Measurements from ENCODE around the gene KCP. TPM values are rescaled to one million over a fixed set of nuclear protein-coding genes. Genes with fewer than 3 reads are reported as not detected.
"Not testable (repeated sequence)": the region's sequence is repeated elsewhere in the genome, so short reads cannot be mapped to it uniquely, and the experiment has no call there.

Gene KCP
- total and polyA plus RNA-seq, 5 donors: 0.23 to 0.36 (median 0.25) TPM

- H3K27me3 ChIP-seq (ENCODE audit: control insufficient read depth, insufficient read depth): no peaks in the 10 kb centered on the region
- no peak overlapping the region for H3K4me3 ChIP-seq (ENCODE audit: low read length)
- intact Hi-C loops (cut with DNase I): no loop called here
- DNase-seq: peak in 1 of 3 donors; percentile 50
- 79% methylated on average over 22 of the region's 22 CpGs for WGBS
- no peaks in the 10 kb centered on the region for H3K9me3 ChIP-seq (ENCODE audit: control insufficient read depth, low read length)
- no peaks in the 10 kb centered on the region for H3K4me1 ChIP-seq (ENCODE audit: control insufficient read depth, insufficient read depth, low read length)
- no peak overlapping the region for H3K27ac ChIP-seq (ENCODE audit: low read length)
- ATAC-seq: peak; percentile 22 to 25
Observed at GRCh38 chr7:128946936-128947830, 36.7 kb upstream of the KCP start.

DNA sequence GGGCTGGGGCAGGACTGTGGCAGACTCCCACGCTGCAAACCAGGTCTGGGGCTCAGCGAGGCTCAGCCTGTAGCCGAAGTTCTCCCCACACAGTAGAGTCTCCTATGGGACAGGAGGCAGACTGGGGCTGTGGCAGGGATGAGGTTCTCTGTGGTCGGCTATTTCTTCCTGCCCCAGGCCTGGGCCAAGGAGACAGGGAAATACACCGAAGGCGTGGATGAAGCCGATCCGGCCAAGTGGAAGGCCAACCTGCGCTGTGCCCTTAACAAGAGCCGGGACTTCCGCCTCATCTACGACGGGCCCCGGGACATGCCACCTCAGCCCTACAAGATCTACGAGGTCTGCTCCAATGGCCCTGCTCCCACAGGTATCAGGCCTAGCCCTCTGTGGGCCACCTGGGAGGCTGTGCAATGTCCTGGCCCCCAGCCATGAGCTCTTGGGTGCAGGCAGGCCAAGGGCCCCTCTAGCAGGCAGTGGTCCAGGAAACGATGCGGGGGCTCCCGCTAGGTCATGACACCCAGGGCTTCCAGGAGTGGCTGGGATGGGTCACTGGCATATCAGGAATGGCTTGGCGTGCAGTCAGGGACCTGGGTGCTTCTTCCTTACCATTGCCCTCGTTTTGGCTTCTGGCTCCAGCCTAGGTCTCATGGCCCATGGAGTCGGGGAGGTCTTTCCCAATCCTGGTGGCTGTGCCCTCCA is 35.3 kb upstream of the KCP start:
- 88% methylated on average over 21 of the region's 21 CpGs for WGBS
- peak in 2 of 3 donors; percentile 39 to 45 for DNase-seq
- no peak for ATAC-seq

GRCh38 chr7:128944487-128945236 is 34.2 kb upstream of the KCP start:
- no peaks in the 10 kb centered on the region for H3K27me3 ChIP-seq (ENCODE audit: control insufficient read depth, insufficient read depth)
- 69% methylated on average over 7 of the region's 7 CpGs for WGBS

More for the DNA sequence above, 35.3 kb upstream of the KCP start:
- intact Hi-C loops (cut with DNase I): no loop called here
- H3K27me3 ChIP-seq (ENCODE audit: control insufficient read depth, insufficient read depth): no peaks in the 10 kb centered on the region
- H3K9me3 ChIP-seq (ENCODE audit: control insufficient read depth, low read length): no peaks in the 10 kb centered on the region
- H3K4me1 ChIP-seq (ENCODE audit: control insufficient read depth, insufficient read depth, low read length): no peaks in the 10 kb centered on the region
- H3K27ac ChIP-seq (ENCODE audit: low read length): no peak overlapping the region
- H3K4me3 ChIP-seq (ENCODE audit: low read length): no peak overlapping the region

DNA sequence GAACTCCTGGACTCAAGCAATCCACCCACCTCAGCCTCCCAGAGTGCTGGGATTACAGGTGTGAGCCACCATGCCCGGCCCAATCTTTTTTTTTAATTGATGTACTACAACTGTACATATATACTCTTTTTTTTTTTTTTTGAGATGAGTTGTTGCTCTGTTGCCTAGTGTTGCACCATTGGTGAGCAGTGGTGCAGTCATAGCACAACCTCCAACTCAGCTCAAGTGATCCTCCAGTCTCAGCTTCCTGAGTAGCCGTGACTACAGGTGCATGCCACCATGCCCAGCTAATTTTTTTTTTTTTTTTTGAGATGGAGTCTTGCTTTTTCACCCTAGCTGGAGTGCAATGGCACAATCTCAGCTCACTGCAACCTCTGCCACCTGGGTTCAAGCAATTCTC is 32.7 kb upstream of the KCP start:
- H3K27me3 ChIP-seq (ENCODE audit: control insufficient read depth, insufficient read depth); H3K27ac ChIP-seq (ENCODE audit: low read length); H3K4me3 ChIP-seq (ENCODE audit: low read length); ATAC-seq; H3K4me1 ChIP-seq (ENCODE audit: control insufficient read depth, insufficient read depth, low read length); DNase-seq; H3K9me3 ChIP-seq (ENCODE audit: control insufficient read depth, low read length); intact Hi-C loops (cut with DNase I): not testable (repeated sequence)
- 88% methylated on average over 2 of the region's 2 CpGs for WGBS

More at GRCh38 chr7:128944487-128945236, 34.2 kb upstream of the KCP start:
- Histone ChIP-seq H3K9me3 (ENCODE audit: control insufficient read depth, low read length) (no peaks in the 10 kb centered on the region), H3K27ac (ENCODE audit: low read length) (no peak overlapping the region), H3K4me1 (ENCODE audit: control insufficient read depth, insufficient read depth, low read length) (no peaks in the 10 kb centered on the region), H3K4me3 (ENCODE audit: low read length) (no peak overlapping the region)
- ATAC-seq: no peak
- intact Hi-C loops (cut with DNase I): no loop called here
- no peak for DNase-seq

- H3K27me3 ChIP-seq (ENCODE audit: control insufficient read depth, insufficient read depth): no peaks in the 10 kb centered on the region
- no peaks in the 10 kb centered on the region for H3K9me3 ChIP-seq (ENCODE audit: control insufficient read depth, low read length)
- 87% methylated on average over 16 of the region's 16 CpGs for WGBS
- H3K4me3 ChIP-seq (ENCODE audit: low read length): no peak overlapping the region
- intact Hi-C loops (cut with DNase I): no loop called here
- H3K4me1 ChIP-seq (ENCODE audit: control insufficient read depth, insufficient read depth, low read length): no peaks in the 10 kb centered on the region
- ATAC-seq (no peak), DNase-seq (peak in 1 of 3 donors; percentile 40)
- no peak overlapping the region for H3K27ac ChIP-seq (ENCODE audit: low read length)
Observed at GRCh38 chr7:128941946-128942526, 31.5 kb upstream of the KCP start.

DNA sequence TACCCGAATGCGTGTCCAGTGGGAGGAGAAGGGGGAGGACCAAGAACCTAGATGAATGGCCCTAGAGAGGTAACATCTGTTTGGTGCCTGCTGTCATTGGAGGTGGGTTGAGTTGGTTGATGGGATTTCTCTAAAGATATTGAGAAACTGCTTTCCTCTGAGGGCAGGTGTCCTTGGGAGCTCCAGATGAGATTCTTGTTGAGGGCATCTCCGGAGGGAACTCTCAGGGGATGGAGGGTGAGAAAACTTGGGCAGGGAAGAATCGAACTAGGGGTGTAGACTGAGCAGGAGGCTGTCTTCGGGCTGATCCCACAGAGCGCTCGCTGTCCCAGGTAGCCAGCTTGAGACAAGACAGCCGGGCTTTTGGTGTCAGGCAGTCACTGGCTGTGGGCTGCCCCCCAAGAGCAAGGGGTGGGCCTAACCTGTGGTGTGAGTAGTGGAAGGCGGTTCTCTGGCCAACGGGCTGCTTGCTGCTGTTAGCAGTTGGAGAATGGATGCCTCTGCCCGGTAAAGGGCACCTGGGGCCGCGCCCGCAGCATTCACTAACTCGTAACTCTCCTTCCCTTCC is 30.9 kb upstream of the KCP start:
- ATAC-seq: no peak
- no peaks in the 10 kb centered on the region for H3K27me3 ChIP-seq (ENCODE audit: control insufficient read depth, insufficient read depth)
- H3K4me3 ChIP-seq (ENCODE audit: low read length): no peak overlapping the region
- 82% methylated on average over 15 of the region's 15 CpGs for WGBS
- no peaks in the 10 kb centered on the region for H3K9me3 ChIP-seq (ENCODE audit: control insufficient read depth, low read length)
- intact Hi-C loops (cut with DNase I): no loop called here
- no peaks in the 10 kb centered on the region for H3K4me1 ChIP-seq (ENCODE audit: control insufficient read depth, insufficient read depth, low read length)
- H3K27ac ChIP-seq (ENCODE audit: low read length): no peak overlapping the region
- DNase-seq: peak in 1 of 3 donors; percentile 29

DNA sequence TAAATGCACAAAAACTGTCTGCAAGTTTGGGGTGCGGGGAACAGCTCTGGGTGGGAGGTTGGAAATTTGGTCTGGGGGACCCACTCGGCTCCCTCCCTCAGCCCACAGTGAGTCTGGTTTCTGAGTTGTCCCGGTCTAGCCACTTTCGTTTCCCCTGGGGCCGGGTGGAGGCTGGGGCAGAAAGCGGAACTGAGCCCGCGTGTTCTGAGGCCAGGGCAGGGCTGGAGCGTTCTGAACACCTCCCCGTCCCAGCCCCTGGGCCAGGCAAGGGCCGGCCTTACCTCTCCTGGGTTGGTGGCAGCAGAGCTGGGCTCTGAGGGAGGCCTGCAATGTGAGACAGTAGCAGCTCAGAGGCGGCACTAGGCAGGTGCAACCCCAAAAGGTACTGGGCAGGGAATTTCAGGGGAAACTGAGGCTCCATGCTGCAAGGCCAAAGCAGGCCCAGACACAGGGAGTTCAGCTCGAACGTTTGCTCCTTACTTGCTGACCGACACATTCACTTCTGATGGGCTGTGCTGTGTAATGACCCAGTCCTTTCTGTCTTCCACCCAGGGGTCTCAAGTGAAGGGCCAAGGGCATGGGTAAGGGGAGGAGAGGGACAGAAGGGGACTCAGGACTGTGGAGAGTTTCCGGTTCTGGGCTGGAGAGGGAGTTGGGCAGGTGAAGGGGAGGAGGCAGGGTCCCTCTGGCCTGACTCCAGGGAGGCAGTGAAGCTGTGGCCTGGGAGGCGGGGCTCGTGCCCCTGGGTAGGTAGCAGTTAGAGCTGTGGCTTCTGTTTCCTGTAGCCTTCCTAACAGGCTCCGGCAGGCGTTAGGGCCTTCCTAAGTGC is 30.2 kb upstream of the KCP start:
- 73% methylated on average over 20 of the region's 20 CpGs for WGBS
- DNase-seq (peak; percentile 61 to 86 (median 78)), ATAC-seq (peak; percentile 53 to 63)
- H3K27me3 ChIP-seq (ENCODE audit: control insufficient read depth, insufficient read depth): no peaks in the 10 kb centered on the region
- H3K4me3 ChIP-seq (ENCODE audit: low read length): no peak overlapping the region
- intact Hi-C loops (cut with DNase I): no loop called here
- no peaks in the 10 kb centered on the region for H3K9me3 ChIP-seq (ENCODE audit: control insufficient read depth, low read length)
- H3K4me1 ChIP-seq (ENCODE audit: control insufficient read depth, insufficient read depth, low read length): no peaks in the 10 kb centered on the region
- H3K27ac ChIP-seq (ENCODE audit: low read length): no peak overlapping the region

DNA sequence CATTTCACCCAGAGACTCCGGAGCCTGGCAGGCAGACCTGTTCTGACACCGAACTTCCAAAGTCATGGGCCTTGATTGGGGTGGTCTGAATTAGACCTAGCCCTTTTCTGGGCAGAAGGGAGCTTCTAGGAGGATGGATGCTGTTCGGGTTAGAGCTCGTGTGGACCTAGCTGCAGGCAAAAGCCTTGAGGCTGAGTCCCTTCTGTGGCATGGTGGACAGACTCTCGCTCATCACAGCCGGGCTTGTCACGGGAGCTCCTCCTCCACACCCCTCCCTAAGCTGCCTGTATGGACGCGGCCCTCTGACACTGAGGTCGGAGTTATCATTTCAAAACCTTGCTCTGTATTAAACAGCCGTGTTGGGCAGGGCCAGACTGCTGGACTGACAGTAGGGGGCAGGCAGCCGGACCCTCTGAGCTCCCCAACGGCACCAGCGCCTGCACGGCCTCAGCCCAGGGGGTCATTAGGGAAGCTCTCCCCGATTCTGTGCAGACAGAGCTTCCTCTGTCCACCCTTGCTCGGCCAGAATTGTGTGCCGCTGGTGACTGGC is 29.4 kb upstream of the KCP start:
- H3K27ac ChIP-seq (ENCODE audit: low read length): no peak overlapping the region
- no peaks in the 10 kb centered on the region for H3K4me1 ChIP-seq (ENCODE audit: control insufficient read depth, insufficient read depth, low read length)
- DNase-seq: peak in 1 of 3 donors; percentile 50
- H3K27me3 ChIP-seq (ENCODE audit: control insufficient read depth, insufficient read depth): no peaks in the 10 kb centered on the region
- intact Hi-C loops (cut with DNase I): no loop called here
- H3K9me3 ChIP-seq (ENCODE audit: control insufficient read depth, low read length): no peaks in the 10 kb centered on the region
- peak in 1 of 2 donors; percentile 24 for ATAC-seq
- H3K4me3 ChIP-seq (ENCODE audit: low read length): no peak overlapping the region
- WGBS: 71% methylated on average over 18 of the region's 18 CpGs

DNA sequence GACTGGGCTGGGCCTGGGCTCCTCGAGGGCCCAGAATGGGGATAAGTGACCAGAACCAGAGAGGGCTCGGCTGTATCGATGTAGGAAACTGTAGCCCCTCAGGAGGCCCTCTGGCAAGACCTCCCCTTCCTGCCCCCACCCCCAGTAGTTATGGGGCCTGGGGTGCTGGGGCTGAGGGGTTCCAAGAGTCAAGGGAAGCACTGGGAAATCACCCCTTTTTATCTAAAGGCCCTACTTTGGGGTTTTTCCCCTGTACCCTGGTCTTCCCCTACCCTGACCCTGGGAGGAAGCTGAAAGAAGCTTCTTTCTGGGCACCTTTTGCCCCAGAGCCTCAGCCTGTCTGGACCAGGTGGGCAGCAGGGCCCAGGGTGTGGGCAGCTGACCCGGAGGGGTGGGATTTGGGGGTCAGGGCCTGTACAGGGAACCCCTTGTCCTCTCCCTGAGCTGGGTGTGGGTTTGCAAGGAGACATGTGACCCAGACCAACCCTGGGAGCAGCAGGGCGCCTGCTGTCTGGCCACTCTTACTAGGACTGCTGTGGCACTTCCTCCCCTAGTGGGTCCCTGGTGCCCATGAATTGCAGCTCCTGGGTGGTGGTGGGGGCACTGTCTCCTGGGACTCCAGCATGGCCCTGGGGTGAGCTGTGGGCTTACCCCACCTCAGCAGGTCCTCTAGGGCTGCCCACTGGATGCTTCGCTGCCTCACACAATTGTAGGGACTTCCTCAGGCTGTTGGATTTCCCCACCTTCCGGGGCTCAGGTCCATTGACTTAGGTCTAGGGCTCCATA is 28.8 kb upstream of the KCP start:
- Histone ChIP-seq H3K27me3 (ENCODE audit: control insufficient read depth, insufficient read depth) (no peaks in the 10 kb centered on the region), H3K9me3 (ENCODE audit: control insufficient read depth, low read length) (no peaks in the 10 kb centered on the region), H3K27ac (ENCODE audit: low read length) (no peak overlapping the region), H3K4me1 (ENCODE audit: control insufficient read depth, insufficient read depth, low read length) (no peaks in the 10 kb centered on the region), H3K4me3 (ENCODE audit: low read length) (peak overlapping the region; percentile 29)
- 54% methylated on average over 7 of the region's 7 CpGs for WGBS
- DNase-seq: peak in 2 of 3 donors; percentile 68 to 70
- intact Hi-C loops (cut with DNase I): no loop called here
- peak; percentile 40 to 45 for ATAC-seq
